ENCODE results near the gene PPP1R36. TPM values are rescaled to one million over a fixed set of nuclear protein-coding genes. Genes with fewer than 3 reads are reported as not detected.
A peak's percentile ranks its signal among the peaks of the same experiment; 100 is the strongest.

PPP1R36 gene
- total and polyA plus RNA-seq, 11 donors = 0.11 to 1.0 (median 0.46) TPM; not detected in 5

GRCh38 chr14:64632056-64632455 is 82.3 kb downstream of the PPP1R36 start:
- Histone ChIP-seq H3K9me3 (no peaks in the 10 kb centered on the region), H3K36me3 (no peaks in the 10 kb centered on the region), H3K27me3 (no peaks in the 10 kb centered on the region), H3K27ac (peak overlapping the region in 1 of 12 donors; percentile 70), H3K4me1 (peaks cover 0 to 8% (median 0%) of the 10 kb centered on the region in 12 donors), H3K4me3 (no peak overlapping the region)
- intact Hi-C loops (cut with DNase I) = loop anchor here in 5 of 10 donors (10.0 kb wide), 2 partner anchors 197 to 287 kb away; no protein-coding TSS in a partner anchor
- WGBS, 4 donors = 77 to 87% (median 81%) methylated on average over 5 of the region's 5 CpGs
- DNase-seq = no peak
- TF ChIP-seq POLR2A (IDR thresholded peaks at IDR 0.05) (no peak), CTCF (IDR thresholded peaks at IDR 0.05) (no peak)
- ATAC-seq = no peak

GRCh38 chr14:64634558-64634957 is 84.8 kb downstream of the PPP1R36 start:
- peaks cover 0 to 9% (median 0%) of the 10 kb centered on the region in 12 donors for H3K4me1 ChIP-seq
- ATAC-seq (no peak), DNase-seq (no peak)
- H3K4me3 ChIP-seq = no peak overlapping the region
- H3K27me3 ChIP-seq = no peaks in the 10 kb centered on the region
- H3K27ac ChIP-seq = peak overlapping the region in 1 of 12 donors; percentile 18
- 66 to 85% (median 80%) methylated on average over 2 of the region's 2 CpGs for WGBS, 4 donors
- H3K36me3 ChIP-seq = no peaks in the 10 kb centered on the region
- intact Hi-C loops (cut with DNase I) = loop anchor here in 5 of 10 donors (2.0 to 10.0 kb wide), 3 partner anchors 94 to 290 kb away; partner anchors contain the start of gene HSPA2 (in 2 of the 5)
- no peaks in the 10 kb centered on the region for H3K9me3 ChIP-seq
- no peak for TF ChIP-seq POLR2A (IDR thresholded peaks at IDR 0.05)
- no peak for TF ChIP-seq CTCF (IDR thresholded peaks at IDR 0.05)

GRCh38 chr14:64636208-64636979 is 86.6 kb downstream of the PPP1R36 start:
- Histone ChIP-seq H3K4me1 (peaks cover 0 to 9% (median 0%) of the 10 kb centered on the region in 12 donors), H3K36me3 (no peaks in the 10 kb centered on the region), H3K27ac (peak overlapping the region in 1 of 12 donors; percentile 33), H3K9me3 (no peaks in the 10 kb centered on the region), H3K4me3 (no peak overlapping the region), H3K27me3 (no peaks in the 10 kb centered on the region)
- ATAC-seq = peak; percentile 82 to 91 (median 90)
- 41 to 45% (median 44%) methylated on average over 19 of the region's 19 CpGs for WGBS, 4 donors
- peak; percentile 59 to 77 (median 72) for DNase-seq
- TF ChIP-seq POLR2A (IDR thresholded peaks at IDR 0.05) (no peak), CTCF (IDR thresholded peaks at IDR 0.05) (peak; percentile 84 to 97 (median 89))
- intact Hi-C loops (cut with DNase I) = loop anchor here (1.0 to 10.0 kb wide), 10 partner anchors 68 to 294 kb away; partner anchors contain the start of gene HSPA2 (in 6 of the 10)

- 23 to 34% (median 28%) methylated on average over 2 of the region's 2 CpGs for WGBS, 4 donors
- intact Hi-C loops (cut with DNase I) = loop anchor here (1.0 to 10.0 kb wide), 10 partner anchors 68 to 295 kb away; partner anchors contain the start of gene HSPA2 (in 6 of the 10)
Measured at GRCh38 chr14:64636980-64637429, 87.2 kb downstream of the PPP1R36 start.

More at GRCh38 chr14:64636980-64637429, 87.2 kb downstream of the PPP1R36 start:
- DNase-seq (no peak), ATAC-seq (peak in 2 of 4 donors; percentile 25 to 27)
- no peaks in the 10 kb centered on the region for H3K36me3 ChIP-seq
- H3K27me3 ChIP-seq = no peaks in the 10 kb centered on the region
- H3K4me1 ChIP-seq = peaks cover 0 to 9% (median 0%) of the 10 kb centered on the region in 12 donors
- H3K27ac ChIP-seq = no peak overlapping the region
- TF ChIP-seq POLR2A (IDR thresholded peaks at IDR 0.05) (no peak), CTCF (IDR thresholded peaks at IDR 0.05) (peak in 3 of 12 donors; percentile 3 to 9 (median 3))
- no peaks in the 10 kb centered on the region for H3K9me3 ChIP-seq
- H3K4me3 ChIP-seq = no peak overlapping the region

Data from heart left ventricle (tissue), 16 donors.